Superior temporal gyrus (tissue), 1 donor: ENCODE measurements around the gene NDUFA13.
"Not testable (repeated sequence)": the region's sequence is repeated elsewhere in the genome, so short reads cannot be mapped to it uniquely, and the experiment has no call there.

Experiments
- DNase-seq: peaks from one replicate; pipeline ENCODE4 v3.0.0-alpha.2; 2016; ENCODE audit errors: extremely low spot score

The NDUFA13 gene

DNA sequence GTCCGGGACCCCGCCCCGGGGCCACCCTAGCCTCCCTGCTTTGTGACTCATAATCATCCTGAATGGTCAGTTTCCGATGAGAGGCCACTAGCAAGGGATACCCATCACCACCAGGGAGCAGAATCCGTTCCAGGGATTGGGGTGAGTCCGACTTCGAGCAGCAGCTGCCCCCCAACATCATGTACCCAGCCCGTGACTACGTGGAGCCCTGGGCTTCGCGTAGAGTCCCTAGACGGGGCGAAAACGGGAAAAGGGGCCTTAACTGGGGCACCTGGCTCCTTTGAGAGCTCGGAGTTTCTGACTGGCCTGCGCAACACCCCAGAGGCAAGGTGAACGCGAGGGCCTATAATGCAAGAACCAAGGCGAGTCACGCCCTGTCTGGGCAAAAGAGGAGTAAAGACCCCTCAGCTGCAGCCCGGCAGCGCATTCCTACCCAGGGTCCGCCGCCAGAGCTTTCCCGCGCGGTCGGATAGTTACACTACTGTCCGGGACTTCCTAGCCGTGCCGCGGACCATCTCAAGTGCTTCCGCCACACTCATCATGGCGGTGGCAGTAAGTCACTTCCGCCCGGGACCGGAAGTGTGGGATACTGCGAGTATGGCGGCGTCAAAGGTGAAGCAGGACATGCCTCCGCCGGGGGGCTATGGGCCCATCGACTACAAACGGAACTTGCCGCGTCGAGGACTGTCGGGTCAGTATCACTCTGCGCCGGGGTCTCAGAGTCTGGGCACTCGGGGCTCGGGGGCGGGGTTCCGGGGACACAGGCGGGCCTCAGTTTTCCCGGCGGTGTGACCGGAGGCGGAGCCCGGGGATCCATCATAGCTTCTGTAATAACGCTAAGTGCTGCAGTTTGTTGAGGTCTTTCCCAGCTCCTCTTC is at the start of gene NDUFA13:
Gene NDUFA13, plus strand, starts transcription at position 584 of the 878 bp plus-strand sequence. Its CDS starts 14 bp downstream, at position 598.
- DNase-seq = peak; percentile 97

DNA sequence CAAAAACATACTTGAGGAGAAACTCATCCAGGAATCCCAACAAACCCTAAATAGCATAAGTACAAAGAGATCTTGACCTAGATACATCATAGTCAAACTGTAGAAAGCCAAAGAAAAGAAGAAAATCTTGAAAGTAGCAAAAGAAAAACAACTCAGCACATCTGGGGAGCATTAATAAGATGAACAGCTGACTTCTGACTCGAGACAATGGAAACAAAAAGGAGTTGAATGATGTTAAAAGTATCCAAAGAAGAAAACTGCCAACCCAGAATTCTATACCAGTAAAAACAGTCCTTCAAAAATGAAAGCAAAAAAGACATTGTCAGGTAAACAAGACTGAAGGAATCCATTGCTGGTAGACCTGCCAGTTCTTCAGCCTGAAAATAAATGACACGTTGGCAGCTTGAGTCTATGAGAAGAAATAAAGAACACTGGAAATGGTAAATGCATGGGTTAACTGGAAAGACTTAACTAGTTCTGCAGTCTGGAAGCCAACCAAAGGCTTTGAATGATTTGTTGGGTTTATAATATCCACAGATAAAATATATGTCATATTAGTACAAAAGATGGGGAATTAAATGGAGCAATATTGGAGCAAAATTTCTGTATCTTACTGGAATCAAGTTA is 47.5 kb upstream of the NDUFA13 start:
- DNase-seq = no peak

- DNase-seq = no peak
These were observed 45.4 kb upstream of the NDUFA13 start for GRCh38 chr19:19470579-19470978.

GRCh38 chr19:19471682-19472081 is 44.3 kb upstream of the NDUFA13 start:
- DNase-seq = no peak

DNA sequence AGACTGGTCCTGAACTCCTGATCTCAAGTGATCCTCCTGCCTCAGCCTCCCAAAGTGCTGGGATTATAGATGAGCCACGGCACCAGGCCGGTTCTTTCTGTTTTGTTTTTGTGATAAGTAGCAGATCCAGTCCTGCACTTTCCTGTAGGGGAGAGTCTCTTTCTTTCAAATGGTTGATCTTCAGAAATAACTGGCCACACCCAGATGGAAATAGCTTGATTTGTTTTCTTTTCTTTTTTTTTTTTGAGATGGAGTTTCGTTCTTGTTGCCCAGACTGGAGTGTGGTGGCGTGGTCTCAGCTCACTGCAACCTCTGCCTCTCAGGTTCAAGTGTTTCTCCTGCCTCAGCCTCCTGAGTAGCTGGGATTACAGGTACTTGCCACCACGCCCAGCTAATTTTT is 43.9 kb upstream of the NDUFA13 start:
- DNase-seq = not testable (repeated sequence)

GRCh38 chr19:19475015-19475765 is 40.8 kb upstream of the NDUFA13 start:
- DNase-seq = no peak

GRCh38 chr19:19475849-19476828 is 39.9 kb upstream of the NDUFA13 start:
- no peak for DNase-seq

GRCh38 chr19:19477705-19478383 is 38.2 kb upstream of the NDUFA13 start:
- DNase-seq = no peak

GRCh38 chr19:19480688-19481087 is 35.3 kb upstream of the NDUFA13 start:
- no peak for DNase-seq

- DNase-seq = no peak
These were observed 33.0 kb upstream of the NDUFA13 start for GRCh38 chr19:19482809-19483596.

DNA sequence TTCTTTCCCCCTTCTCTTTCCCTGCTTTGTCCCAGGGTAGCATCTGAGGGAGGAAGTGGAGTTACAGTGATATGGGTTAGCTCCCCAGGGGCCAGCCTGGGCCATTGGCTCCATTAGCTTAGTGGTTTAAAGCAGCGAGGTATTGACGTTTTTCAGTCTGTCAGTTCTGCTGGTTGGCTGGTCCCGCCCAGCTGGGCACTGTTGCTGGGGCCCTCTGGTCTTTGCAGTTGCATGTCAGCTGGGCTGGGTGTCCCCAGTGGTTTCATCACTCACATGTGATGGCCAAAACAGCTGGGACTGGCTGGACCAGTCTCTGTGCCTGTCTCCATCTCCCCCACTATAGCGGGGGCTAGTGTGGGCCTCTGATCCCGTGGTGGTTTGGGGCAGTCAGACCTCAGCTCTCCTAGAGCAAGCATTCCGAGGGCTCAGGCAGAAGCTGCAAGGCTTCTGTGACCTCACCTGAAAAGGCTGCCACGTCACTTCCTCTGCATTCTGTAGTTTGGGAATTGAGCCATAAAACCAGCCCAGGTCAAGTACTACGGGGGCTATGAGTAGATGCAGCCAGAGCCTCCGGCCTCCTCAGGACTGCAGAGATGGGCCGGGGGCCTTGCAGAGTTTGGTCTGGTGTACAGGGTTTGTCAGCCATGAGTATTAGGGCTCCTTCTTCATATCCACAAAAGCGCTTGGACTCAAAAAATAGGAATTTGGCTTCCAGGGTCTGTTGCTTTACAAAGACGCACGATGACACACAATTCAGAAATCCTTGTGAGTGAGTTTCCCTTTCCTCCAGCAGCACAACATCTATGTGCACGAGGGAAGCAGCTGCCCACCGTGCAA is 30.6 kb upstream of the NDUFA13 start:
- no peak for DNase-seq

DNA sequence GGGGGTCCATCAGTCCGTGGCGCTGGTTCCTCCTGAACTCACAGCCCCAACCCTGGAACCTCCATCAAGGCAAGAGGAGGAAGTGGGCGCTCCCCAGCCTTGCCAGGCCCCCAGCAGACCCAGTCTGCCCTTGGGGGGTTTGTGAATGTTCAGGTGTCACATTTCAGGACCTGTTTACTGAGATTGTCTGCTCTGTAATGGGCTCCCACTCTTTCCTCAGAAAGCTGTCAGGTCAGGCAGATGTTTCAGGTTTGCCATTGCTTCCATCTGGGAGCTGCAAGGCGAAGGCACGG is 30.1 kb upstream of the NDUFA13 start:
- DNase-seq = no peak

DNA sequence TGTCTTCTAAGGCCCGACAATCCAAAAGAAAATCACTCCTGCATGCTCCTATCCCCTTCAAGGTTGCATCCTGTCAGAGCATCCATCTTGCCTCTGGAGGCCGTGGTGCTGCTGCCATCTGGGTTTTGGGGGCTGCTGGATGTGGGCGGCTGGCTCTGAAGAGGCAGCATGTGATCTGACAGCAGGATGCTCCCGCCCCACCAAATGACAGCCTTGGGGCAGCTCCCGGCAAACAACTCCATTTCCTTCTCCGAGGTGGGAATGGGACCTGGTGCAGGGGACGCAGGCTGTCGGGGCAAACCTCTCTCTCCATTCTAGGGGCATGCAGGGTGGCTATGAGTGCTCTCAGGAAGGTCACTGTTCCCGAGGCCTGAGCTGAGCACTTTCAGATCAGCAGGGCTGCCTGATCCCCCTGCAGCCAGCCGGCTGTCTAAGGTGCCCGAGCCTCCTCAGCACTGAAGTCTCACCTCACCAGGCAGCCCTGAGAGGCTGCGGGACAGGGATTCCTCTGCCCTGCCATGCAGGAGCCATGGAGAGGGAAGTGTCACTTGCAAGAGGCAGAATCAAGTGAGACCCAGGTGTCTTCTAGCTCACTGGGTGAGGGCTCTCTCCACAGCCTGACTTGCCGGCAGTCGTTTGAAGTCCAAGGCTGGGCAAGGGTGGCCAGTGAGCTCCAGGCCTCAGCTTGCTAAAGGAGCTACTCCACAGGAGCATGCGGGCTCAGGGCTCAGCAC is 29.5 kb upstream of the NDUFA13 start:
- no peak for DNase-seq

DNA sequence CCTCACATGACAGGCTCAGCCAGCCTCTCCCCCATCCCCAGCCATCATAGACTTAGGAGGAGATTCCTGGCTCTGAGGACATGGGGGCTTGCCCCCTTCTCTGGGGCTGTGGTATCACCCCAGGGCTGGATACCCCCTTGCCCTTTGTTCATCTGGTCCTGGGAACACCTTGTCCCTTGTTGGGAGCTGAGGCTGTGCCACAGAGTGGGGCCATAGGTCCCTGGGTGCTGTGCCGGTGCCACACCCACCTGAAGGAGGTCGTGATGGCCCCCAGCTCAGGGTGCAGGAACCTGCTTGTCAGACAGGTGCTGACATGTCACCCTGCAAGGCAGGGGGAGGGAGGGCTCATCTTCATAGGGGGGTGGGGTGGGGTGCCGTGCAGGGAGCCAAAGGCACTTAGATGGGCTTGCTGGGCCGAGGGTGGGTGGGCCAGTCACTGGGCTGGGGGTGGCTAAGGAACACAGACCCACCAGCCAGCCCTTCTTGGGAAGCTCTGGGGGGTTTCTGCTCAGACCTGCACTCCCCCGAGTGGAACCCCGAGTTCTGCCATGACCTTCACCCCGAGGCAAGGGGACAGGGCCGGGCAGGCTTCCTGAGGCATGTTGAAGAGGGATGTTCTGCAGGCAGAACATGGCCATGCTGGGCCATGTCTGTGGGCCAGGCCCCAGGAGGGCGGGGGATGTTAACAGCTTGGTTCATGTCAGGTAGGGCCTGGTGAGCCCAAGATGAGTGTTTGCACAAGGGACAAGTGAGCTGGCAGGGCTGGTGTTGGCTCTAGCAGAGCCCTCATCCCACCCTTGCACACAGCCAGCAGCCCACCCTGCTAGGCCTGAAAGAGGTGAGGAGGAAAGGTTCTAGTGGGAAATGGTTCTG is 28.7 kb upstream of the NDUFA13 start:
- no peak for DNase-seq

- no peak for DNase-seq
These were observed 27.8 kb upstream of the NDUFA13 start for GRCh38 chr19:19487950-19488874.
